ENCODE measurements around the gene RNU11.
"Not testable (repeated sequence)": the region's sequence is repeated elsewhere in the genome, so short reads cannot be mapped to it uniquely, and the experiment has no call there.

RNU11 gene

DNA sequence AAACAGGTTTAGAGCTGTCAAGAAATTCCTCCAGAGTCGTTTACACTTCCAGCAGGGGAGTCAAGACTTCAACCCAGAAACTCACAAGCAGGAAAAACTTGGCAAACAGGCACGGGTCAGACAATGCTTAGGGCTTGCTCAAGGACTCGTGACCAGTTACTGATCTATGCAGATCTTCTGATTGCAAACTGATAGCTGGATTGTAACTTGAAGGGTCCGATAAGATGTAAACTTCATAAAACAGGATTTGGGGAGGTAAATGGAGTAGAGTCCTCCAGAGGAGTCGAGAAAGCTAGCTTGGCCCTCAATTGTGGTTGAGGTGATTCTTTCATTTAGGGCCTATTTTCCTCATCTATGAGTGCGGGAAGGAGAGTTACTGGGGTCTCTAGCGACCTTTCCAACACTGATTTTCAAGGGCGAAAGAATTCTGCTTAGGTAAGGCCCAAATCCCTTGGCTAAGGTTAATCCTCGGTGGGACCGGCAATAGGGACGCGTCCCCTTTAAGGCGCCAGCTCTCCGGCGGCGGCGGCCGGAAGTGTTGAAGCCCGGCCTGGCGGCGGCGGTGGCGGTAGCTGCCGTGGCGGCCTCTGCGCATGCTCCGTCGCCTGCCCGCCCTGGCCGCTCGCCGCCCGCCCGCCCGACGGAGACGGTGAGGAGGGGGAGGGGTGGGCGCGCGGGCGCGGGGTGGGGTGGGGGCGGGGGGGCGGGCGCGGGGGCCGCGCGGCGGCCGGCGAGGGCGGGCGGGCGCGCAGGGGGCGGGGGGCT lies 20.0 kb downstream of the RNU11 start, which contains the start of gene GMEB1:
GMEB1 (plus strand) TSS at position 594 of the 765 bp plus-strand sequence. CDS start 14,829 bp downstream, outside the sequence.
- TF ChIP-seq ZFX (IDR thresholded peaks at IDR 0.05; ENCODE audit: borderline replicate concordance): no peak
- TF ChIP-seq, protein P1, sequence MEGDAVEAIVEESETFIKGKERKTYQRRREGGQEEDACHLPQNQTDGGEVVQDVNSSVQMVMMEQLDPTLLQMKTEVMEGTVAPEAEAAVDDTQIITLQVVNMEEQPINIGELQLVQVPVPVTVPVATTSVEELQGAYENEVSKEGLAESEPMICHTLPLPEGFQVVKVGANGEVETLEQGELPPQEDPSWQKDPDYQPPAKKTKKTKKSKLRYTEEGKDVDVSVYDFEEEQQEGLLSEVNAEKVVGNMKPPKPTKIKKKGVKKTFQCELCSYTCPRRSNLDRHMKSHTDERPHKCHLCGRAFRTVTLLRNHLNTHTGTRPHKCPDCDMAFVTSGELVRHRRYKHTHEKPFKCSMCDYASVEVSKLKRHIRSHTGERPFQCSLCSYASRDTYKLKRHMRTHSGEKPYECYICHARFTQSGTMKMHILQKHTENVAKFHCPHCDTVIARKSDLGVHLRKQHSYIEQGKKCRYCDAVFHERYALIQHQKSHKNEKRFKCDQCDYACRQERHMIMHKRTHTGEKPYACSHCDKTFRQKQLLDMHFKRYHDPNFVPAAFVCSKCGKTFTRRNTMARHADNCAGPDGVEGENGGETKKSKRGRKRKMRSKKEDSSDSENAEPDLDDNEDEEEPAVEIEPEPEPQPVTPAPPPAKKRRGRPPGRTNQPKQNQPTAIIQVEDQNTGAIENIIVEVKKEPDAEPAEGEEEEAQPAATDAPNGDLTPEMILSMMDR (IDR thresholded peaks at IDR 0.05): no peak

DNA sequence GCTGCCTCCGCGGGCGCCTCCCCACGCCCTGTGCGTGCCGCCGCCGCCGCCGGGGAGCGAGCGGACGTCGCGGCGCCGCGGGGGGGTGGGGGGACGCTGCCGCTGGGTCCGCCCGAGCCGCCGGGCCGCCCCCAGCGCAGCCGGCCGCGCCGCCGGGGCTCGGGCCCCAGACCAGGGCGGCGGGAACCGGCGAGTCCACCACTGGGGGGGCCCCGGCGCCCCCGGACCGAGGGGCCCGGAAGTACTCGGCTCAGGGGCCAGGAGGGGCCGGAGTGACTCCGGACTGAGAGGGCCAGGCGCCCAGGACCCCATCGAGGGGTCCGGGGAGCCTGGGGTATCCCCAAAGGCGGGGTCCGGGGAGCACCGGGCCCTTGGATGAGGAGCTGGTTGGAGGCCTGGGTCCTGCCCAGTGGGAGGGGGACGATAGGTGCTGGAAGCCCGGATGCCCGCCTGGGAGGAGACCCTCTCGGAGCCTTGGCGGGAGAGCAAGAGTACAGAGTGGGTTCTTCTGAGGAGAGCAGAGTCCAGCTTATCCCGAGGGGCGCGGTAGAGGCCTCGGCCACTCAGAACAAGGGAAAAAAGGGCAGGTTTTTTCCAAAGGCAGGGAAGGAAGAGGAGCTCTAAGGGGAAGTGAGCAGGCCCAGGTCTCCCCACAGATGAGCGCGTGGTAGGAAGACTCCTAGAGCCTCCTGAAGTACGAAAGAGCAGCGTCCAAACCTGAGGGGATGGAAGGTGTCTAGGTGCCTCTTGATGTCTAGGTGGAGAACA lies 20.7 kb downstream of the RNU11 start:
- TF ChIP-seq ZFX (IDR thresholded peaks at IDR 0.05; ENCODE audit: borderline replicate concordance): no peak
- TF ChIP-seq, protein P1 (IDR thresholded peaks at IDR 0.05): no peak
- H3K27ac ChIP-seq: peak overlapping the region; percentile 99

More for the DNA sequence above, 20.0 kb downstream of the RNU11 start, which contains the start of gene GMEB1:
- H3K27ac ChIP-seq: peak within 1 kb of the TSS; percentile 99

DNA sequence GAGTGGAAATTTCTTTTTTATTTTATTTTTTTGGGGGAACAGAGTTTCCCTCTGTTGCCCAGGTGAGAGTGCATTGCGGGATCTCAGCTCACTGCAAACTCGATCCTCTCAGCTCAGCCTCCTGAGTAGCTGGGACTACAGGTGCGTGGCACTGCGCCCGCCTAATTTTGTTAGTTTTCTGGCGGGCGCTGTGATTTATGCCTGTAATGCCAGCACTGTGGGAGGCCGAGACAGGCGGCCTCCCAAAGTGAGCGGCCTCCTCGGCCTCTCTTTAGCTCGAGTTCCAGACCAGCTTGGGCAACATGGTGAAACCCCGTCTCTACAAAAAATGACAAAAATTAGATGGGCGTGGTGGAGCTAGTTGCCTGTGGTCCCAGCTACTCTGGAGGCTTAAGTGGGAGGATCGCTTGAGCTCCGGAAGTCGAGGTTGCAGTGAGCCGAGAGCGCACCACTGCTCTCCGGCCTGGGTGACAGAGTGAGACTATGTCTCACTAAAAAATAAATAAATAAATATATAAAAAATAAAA lies 22.9 kb downstream of the RNU11 start:
- 0 out of 2 replicates have a peak overlapping the region, but pooled peaks have one; percentile 5 for H3K27ac ChIP-seq
- TF ChIP-seq, protein P1 (IDR thresholded peaks at IDR 0.05): no peak
- no peak for TF ChIP-seq ZFX (IDR thresholded peaks at IDR 0.05; ENCODE audit: borderline replicate concordance)

DNA sequence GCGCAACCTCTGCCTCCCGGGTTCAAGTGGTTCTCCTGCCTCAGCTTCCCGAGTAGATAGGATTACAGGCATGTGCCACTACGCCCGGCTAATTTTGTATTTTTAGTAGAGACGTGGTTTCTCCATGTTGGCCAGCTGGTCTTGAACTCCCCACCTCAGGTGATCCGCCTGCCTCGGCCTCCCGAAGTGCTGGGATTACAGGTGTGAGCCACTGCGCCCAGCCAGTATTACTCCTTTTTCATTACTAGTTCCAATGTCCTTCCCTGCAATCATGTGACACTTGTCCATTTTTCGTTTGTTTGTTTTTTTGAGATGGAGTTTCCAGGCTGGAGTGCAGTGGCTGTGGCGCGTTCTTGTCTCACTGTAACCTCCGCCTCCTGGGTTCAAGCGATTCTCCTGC lies 24.6 kb downstream of the RNU11 start:
- not testable (repeated sequence) for H3K27ac ChIP-seq

DNA sequence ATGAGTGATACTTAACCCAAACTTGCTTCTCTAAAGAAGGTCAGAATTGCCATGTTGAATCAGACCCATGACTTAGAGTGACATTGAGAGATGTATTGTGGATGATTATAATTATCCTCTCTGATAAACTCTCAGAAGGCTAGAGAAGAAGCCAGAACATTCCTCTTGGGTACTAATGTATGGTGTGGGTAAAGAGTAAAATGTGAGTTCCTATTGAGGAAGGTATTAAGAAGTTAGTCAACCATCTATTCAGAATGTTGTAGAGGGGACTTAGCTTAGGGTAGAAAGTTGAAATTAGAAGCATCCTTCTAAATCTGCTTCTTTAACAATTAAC lies 27.5 kb downstream of the RNU11 start:
- H3K27ac ChIP-seq: no peak overlapping the region
- TF ChIP-seq, protein P1 (IDR thresholded peaks at IDR 0.05): no peak
- no peak for TF ChIP-seq ZFX (IDR thresholded peaks at IDR 0.05; ENCODE audit: borderline replicate concordance)

DNA sequence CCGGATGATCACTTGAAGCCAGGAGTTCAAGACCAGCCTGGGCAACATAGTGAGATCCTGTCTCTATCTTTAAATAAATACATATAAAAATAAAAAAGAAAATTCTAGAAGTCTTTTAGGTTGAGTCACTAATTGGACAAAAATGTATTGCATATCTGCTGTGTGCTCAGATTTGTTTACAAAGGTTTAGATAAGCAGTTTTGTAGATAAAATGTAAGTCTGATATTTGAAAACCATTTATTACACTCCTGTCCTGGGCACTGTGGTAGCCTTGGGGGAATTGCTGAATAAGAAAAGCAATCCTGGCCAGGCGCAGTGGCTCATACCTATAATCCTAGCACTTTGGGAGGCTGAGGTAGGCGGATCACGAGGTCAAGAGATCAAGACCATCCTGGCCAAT lies 31.8 kb downstream of the RNU11 start:
- no peak for TF ChIP-seq ZFX (IDR thresholded peaks at IDR 0.05; ENCODE audit: borderline replicate concordance)
- TF ChIP-seq, protein P1 (IDR thresholded peaks at IDR 0.05): no peak
- 0 out of 2 replicates have a peak overlapping the region, but pooled peaks have one; percentile 5 for H3K27ac ChIP-seq

DNA sequence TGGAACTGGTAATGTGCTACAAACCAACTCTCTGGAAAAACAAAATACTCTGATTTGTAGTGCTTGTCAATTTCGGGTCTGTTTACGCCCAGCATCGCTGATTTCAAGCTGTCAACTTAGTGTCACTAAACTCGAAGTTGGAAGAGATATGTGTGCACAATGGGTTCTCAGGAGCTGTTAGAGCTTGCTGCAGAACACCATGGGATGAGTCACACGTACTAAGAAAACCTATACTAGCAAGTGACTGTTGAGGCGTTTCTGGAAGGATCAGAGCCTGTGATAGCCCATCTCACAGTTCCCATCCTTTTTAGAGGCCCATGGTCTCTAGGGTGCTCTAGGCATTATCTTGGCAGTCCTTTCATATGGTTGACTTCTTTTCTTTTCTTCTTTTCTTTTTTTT lies 34.4 kb downstream of the RNU11 start:
- no peak overlapping the region for H3K27ac ChIP-seq
- TF ChIP-seq, protein P1 (IDR thresholded peaks at IDR 0.05): no peak
- TF ChIP-seq ZFX (IDR thresholded peaks at IDR 0.05; ENCODE audit: borderline replicate concordance): no peak

All from 22Rv1 (cell line).